GM23338 (cell line): ENCODE results near the gene ETV6. TPM values are rescaled to one million over a fixed set of nuclear protein-coding genes. Genes with fewer than 3 reads are reported as not detected.

ENCODE experiments used
- ATAC-seq: fragments of 200-7000 bp; cut with Tn5 transposase; 3 replicates; pipeline ENCODE4 v1.9.1; 2020
- DNase-seq: peaks from one replicate; pipeline ENCODE4 v3.0.0-alpha.2; 2015; ENCODE audit warnings: low spot score
- H2AFZ ChIP-seq: fragments of 200-600 bp; sonication (generic); 2 replicates; pipeline ENCODE4 v1.8.0; 2016; ENCODE audit warnings: antibody characterized with exemption, mild to moderate bottlenecking, moderate library complexity
- H3F3A ChIP-seq: fragments of 200-600 bp; sonication (generic); replicated peaks from 2 replicates; pipeline ENCODE4 v1.8.0; 2017; ENCODE audit warnings: antibody characterized with exemption, mixed run types, low read depth
- H3K27ac ChIP-seq: fragments of 200-600 bp; sonication (generic); 2 replicates; pipeline ENCODE4 v1.6.1; 2016; ENCODE audit warnings: low read depth
- H3K27me3 ChIP-seq: fragments of 200-600 bp; sonication (generic); 2 replicates; pipeline ENCODE4 v1.8.0; 2016; ENCODE audit warnings: mild to moderate bottlenecking, mixed run types, moderate library complexity; ENCODE audit not compliant: insufficient read depth
- H3K36me3 ChIP-seq: fragments of 200-600 bp; sonication (generic); 2 replicates; pipeline ENCODE4 v1.8.0; 2016; ENCODE audit warnings: mild to moderate bottlenecking; ENCODE audit not compliant: insufficient read depth
- H3K4me1 ChIP-seq: fragments of 200-600 bp; sonication (generic); 2 replicates; pipeline ENCODE4 v1.8.0; 2016; ENCODE audit warnings: mild to moderate bottlenecking, moderate library complexity; ENCODE audit not compliant: insufficient read depth
- H3K4me2 ChIP-seq: fragments of 200-600 bp; sonication (generic); 2 replicates; pipeline ENCODE4 v1.7.1; 2017; ENCODE audit warnings: mixed run types
- H3K4me3 ChIP-seq: fragments of 200-600 bp; sonication (generic); 2 replicates; pipeline ENCODE4 v1.6.1; 2016; ENCODE audit warnings: mixed run types
- H3K79me2 ChIP-seq: fragments of 200-600 bp; sonication (generic); replicated peaks from 2 replicates; pipeline ENCODE4 v1.8.0; 2017; ENCODE audit warnings: mild to moderate bottlenecking; ENCODE audit not compliant: insufficient read depth
- H3K9me2 ChIP-seq: fragments of 200-600 bp; sonication (generic); 2 replicates; pipeline ENCODE4 v1.8.0; 2017; ENCODE audit not compliant: insufficient read depth
- H4K20me1 ChIP-seq: fragments of 200-600 bp; sonication (generic); replicated peaks from 2 replicates; pipeline ENCODE4 v1.8.0; 2017; ENCODE audit warnings: mild to moderate bottlenecking; ENCODE audit not compliant: insufficient read depth
- H3K27ac Mint-ChIP-seq: 2 replicates; pipeline ENCODE4 v1.8.0; 2020; ENCODE audit warnings: inconsistent platforms, mild to moderate bottlenecking, moderate library complexity, mixed read lengths
- H3K27me3 Mint-ChIP-seq: 3 replicates; pipeline ENCODE4 v1.8.0; 2022; ENCODE audit warnings: low read depth, mild to moderate bottlenecking, moderate library complexity, mixed read lengths, inconsistent platforms; ENCODE audit not compliant: insufficient read depth, poor library complexity
- H3K36me3 Mint-ChIP-seq: 3 replicates; pipeline ENCODE4 v1.8.0; 2021; ENCODE audit warnings: low read depth, mild to moderate bottlenecking, inconsistent platforms, moderate library complexity, mixed read lengths
- H3K4me1 Mint-ChIP-seq: 3 replicates; pipeline ENCODE4 v1.8.0; 2020; ENCODE audit warnings: mild to moderate bottlenecking, inconsistent platforms, mixed read lengths
- H3K4me3 Mint-ChIP-seq: 3 replicates; pipeline ENCODE4 v1.8.0; 2021; ENCODE audit warnings: moderate library complexity, mild to moderate bottlenecking, inconsistent platforms, mixed read lengths
- H3K9me3 Mint-ChIP-seq: 3 replicates; pipeline ENCODE4 v1.8.0; 2020; ENCODE audit warnings: moderate library complexity, mild to moderate bottlenecking, inconsistent platforms, mixed read lengths
- CREB1 ChIP-seq: fragments of 250-450 bp; sonication (Bioruptor Pico); IDR thresholded peaks from 2 replicates; pipeline ENCODE4 v1.5.0; 2020; ENCODE audit warnings: low read depth, mild to moderate bottlenecking, moderate library complexity
- CTCF ChIP-seq, 2 experiments: fragments of 200-600 bp in 1 of 2; sonication (generic) in 1 of 2; conservative IDR thresholded peaks; 2 replicates each; pipeline versions ENCODE4 v1.5.1 to v1.6.1; 2016 to 2017; ENCODE audit warnings: antibody characterized with exemption in 2 of 2, low read depth in 2 of 2, mild to moderate bottlenecking in 2 of 2, moderate library complexity in 1 of 2
- ETS1 ChIP-seq: IDR thresholded peaks from 2 replicates; pipeline ENCODE4 v1.6.1; 2016; ENCODE audit warnings: antibody characterized with exemption
- EZH2 ChIP-seq: fragments of 200-600 bp; sonication (generic); IDR thresholded peaks from one replicate; pipeline ENCODE4 v1.8.0; 2017; ENCODE audit warnings: antibody characterized with exemption, mild to moderate bottlenecking, low read depth; ENCODE audit not compliant: unreplicated experiment
- EZH2phosphoT487 ChIP-seq: fragments of 200-600 bp; sonication (generic); IDR thresholded peaks from one replicate; pipeline ENCODE4 v1.8.1; 2018; ENCODE audit warnings: antibody characterized with exemption; ENCODE audit not compliant: unreplicated experiment
- JUNB ChIP-seq: IDR thresholded peaks from one replicate; pipeline ENCODE4 v1.6.1; 2016; ENCODE audit warnings: antibody characterized with exemption; ENCODE audit not compliant: unreplicated experiment
- NANOG ChIP-seq: IDR thresholded peaks from 2 replicates; pipeline ENCODE4 v1.6.1; 2016; ENCODE audit warnings: antibody characterized with exemption, borderline replicate concordance
- POLR2AphosphoS5 ChIP-seq: IDR thresholded peaks from 2 replicates; pipeline ENCODE4 v1.6.1; 2016; ENCODE audit warnings: antibody characterized with exemption, low read depth
- REST ChIP-seq: IDR thresholded peaks from one replicate; pipeline ENCODE4 v1.6.1; 2018; ENCODE audit warnings: antibody characterized with exemption; ENCODE audit not compliant: unreplicated experiment
- STAT1 ChIP-seq: IDR thresholded peaks from one replicate; pipeline ENCODE4 v1.6.1; 2016; ENCODE audit warnings: antibody characterized with exemption; ENCODE audit not compliant: unreplicated experiment
- ZNF114 ChIP-seq: fragments of 250-450 bp; sonication (Bioruptor Pico); IDR thresholded peaks from 2 replicates; pipeline ENCODE4 v1.5.0; 2020; ENCODE audit warnings: mild to moderate bottlenecking, moderate library complexity
- ZNF331 ChIP-seq: fragments of 250-450 bp; sonication (Bioruptor Pico); IDR thresholded peaks from 2 replicates; pipeline ENCODE4 v1.5.0; 2020; ENCODE audit warnings: low read depth, mild to moderate bottlenecking, moderate library complexity
- polyA plus RNA-seq: library from polyadenylated mRNA; unstranded; fragments of >200 nt; fragmentation: Nextera tagmentation; extraction: Ambion mirVana; gene quantifications from 2 replicates; pipeline ENCODE4 v1.2.1, GENCODE V29; 2016
- total RNA-seq: library from RNA; depleted of rRNA; stranded (reverse); fragments of >200 nt; shearing (Covaris generic); gene quantifications from 2 replicates; pipeline ENCODE4 v1.2.3, GENCODE V29; 2014
- TF ChIP-seq, protein P1 (sequence below): fragments of 250-450 bp; sonication (Bioruptor Pico); IDR thresholded peaks from 2 replicates; pipeline ENCODE4 v1.5.0; 2020; ENCODE audit warnings: mild to moderate bottlenecking, moderate library complexity

Gene ETV6
- total and polyA plus RNA-seq, 2 experiments from 2014 or later = 7.5 to 15.1 TPM

GRCh38 chr12:11822081-11822834, 172.8 kb downstream of the ETV6 start:
- TF ChIP-seq ZNF331 (CRISPR knock-in tag) (no peak), EZH2 (no peak), STAT1 (no peak), NANOG (no peak), CREB1 (CRISPR knock-in tag) (no peak), JUNB (no peak), ZNF114 (CRISPR knock-in tag) (no peak), POLR2AphosphoS5 (no peak), CTCF (conservative IDR thresholded peaks at IDR 0.05; ENCODE audit: low read depth in 2 of 2) (no peak), ETS1 (no peak), REST (no peak), EZH2phosphoT487 (no peak)
- TF ChIP-seq, protein P1, sequence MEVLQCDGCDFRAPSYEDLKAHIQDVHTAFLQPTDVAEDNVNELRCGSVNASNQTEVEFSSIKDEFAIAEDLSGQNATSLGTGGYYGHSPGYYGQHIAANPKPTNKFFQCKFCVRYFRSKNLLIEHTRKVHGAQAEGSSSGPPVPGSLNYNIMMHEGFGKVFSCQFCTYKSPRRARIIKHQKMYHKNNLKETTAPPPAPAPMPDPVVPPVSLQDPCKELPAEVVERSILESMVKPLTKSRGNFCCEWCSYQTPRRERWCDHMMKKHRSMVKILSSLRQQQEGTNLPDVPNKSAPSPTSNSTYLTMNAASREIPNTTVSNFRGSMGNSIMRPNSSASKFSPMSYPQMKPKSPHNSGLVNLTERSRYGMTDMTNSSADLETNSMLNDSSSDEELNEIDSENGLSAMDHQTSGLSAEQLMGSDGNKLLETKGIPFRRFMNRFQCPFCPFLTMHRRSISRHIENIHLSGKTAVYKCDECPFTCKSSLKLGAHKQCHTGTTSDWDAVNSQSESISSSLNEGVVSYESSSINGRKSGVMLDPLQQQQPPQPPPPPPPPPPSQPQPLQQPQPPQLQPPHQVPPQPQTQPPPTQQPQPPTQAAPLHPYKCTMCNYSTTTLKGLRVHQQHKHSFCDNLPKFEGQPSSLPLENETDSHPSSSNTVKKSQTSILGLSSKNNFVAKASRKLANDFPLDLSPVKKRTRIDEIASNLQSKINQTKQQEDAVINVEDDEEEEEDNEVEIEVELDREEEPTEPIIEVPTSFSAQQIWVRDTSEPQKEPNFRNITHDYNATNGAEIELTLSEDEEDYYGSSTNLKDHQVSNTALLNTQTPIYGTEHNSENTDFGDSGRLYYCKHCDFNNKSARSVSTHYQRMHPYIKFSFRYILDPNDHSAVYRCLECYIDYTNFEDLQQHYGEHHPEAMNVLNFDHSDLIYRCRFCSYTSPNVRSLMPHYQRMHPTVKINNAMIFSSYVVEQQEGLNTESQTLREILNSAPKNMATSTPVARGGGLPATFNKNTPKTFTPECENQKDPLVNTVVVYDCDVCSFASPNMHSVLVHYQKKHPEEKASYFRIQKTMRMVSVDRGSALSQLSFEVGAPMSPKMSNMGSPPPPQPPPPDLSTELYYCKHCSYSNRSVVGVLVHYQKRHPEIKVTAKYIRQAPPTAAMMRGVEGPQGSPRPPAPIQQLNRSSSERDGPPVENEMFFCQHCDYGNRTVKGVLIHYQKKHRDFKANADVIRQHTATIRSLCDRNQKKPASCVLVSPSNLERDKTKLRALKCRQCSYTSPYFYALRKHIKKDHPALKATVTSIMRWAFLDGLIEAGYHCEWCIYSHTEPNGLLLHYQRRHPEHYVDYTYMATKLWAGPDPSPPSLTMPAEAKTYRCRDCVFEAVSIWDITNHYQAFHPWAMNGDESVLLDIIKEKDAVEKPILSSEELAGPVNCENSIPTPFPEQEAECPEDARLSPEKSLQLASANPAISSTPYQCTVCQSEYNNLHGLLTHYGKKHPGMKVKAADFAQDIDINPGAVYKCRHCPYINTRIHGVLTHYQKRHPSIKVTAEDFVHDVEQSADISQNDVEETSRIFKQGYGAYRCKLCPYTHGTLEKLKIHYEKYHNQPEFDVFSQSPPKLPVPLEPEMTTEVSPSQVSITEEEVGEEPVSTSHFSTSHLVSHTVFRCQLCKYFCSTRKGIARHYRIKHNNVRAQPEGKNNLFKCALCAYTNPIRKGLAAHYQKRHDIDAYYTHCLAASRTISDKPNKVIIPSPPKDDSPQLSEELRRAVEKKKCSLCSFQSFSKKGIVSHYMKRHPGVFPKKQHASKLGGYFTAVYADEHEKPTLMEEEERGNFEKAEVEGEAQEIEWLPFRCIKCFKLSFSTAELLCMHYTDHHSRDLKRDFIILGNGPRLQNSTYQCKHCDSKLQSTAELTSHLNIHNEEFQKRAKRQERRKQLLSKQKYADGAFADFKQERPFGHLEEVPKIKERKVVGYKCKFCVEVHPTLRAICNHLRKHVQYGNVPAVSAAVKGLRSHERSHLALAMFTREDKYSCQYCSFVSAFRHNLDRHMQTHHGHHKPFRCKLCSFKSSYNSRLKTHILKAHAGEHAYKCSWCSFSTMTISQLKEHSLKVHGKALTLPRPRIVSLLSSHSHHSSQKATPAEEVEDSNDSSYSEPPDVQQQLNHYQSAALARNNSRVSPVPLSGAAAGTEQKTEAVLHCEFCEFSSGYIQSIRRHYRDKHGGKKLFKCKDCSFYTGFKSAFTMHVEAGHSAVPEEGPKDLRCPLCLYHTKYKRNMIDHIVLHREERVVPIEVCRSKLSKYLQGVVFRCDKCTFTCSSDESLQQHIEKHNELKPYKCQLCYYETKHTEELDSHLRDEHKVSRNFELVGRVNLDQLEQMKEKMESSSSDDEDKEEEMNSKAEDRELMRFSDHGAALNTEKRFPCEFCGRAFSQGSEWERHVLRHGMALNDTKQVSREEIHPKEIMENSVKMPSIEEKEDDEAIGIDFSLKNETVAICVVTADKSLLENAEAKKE (CRISPR knock-in tag) = no peak
- H3K4me3 Mint-ChIP-seq = no peak overlapping the region
- no peaks in the 10 kb centered on the region for H3F3A ChIP-seq
- H3K79me2 ChIP-seq = no peaks in the 10 kb centered on the region
- peaks cover 47% of the 10 kb centered on the region for H3K4me1 ChIP-seq
- no peak overlapping the region for H3K4me2 ChIP-seq
- no peak for ATAC-seq
- no peak overlapping the region for H2AFZ ChIP-seq
- no peak for DNase-seq
- no peak overlapping the region for H3K4me3 ChIP-seq
- peak overlapping the region; percentile 91 for H3K27ac ChIP-seq
- H3K27me3 Mint-ChIP-seq = peaks cover 7% of the 10 kb centered on the region
- H3K4me1 Mint-ChIP-seq = peaks cover 39% of the 10 kb centered on the region
- H3K36me3 Mint-ChIP-seq = no peaks in the 10 kb centered on the region
- H4K20me1 ChIP-seq = no peaks in the 10 kb centered on the region
- H3K36me3 ChIP-seq = 0 out of 2 replicates have a peak, but pooled peaks cover 5% of the 10 kb centered on the region
- H3K27me3 ChIP-seq = no peaks in the 10 kb centered on the region
- H3K27ac Mint-ChIP-seq = peak overlapping the region; percentile 16; the same call in 1 of the 2 replicates
- H3K9me2 ChIP-seq = no peaks in the 10 kb centered on the region
- H3K9me3 Mint-ChIP-seq = no peaks in the 10 kb centered on the region
